IMR-90 (cell line): Measurements from ENCODE around the gene BCKDK. TPM values are rescaled to one million over a fixed set of nuclear protein-coding genes. Genes with fewer than 3 reads are reported as not detected.
A peak's percentile ranks its signal among the peaks of the same experiment; 100 is the strongest.

Experiments
- ATAC-seq: fragments of 200-7000 bp; cut with Tn5 transposase; 2 replicates; pipeline ENCODE4 v1.9.1; 2020; ENCODE audit warnings: low read depth, mild to moderate bottlenecking, moderate library complexity
- BruUV-seq: library from RNA; stranded (reverse); fragments of 400-500 nt; replicated peaks from 2 replicates; lab custom pipeline; 2021; lab: Mats Ljungman, UMichigan
- CTCF ChIA-PET: fragments of 300-600 bp; formaldehyde crosslinking; extraction: SDS; loops from one replicate; lab custom pipeline; 2021; ENCODE audit warnings: antibody characterized with exemption; lab: Yijun Ruan, JAX
- POLR2A ChIA-PET: fragments of 300-600 bp; sonication (Branson Sonifier 250); formaldehyde crosslinking; loops from one replicate; lab custom pipeline; 2022; ENCODE audit warnings: antibody characterized with exemption; ENCODE audit not compliant: unreplicated experiment; lab: Charles Lee
- DNase-seq: peaks from one replicate; pipeline ENCODE4 v3.0.0; 2013
- H2AFZ ChIP-seq: replicated peaks from 2 replicates; pipeline ENCODE3; 2013; ENCODE audit warnings: low read length, mild to moderate bottlenecking; ENCODE audit not compliant: poor library complexity
- H2AK5ac ChIP-seq: 2 replicates; pipeline ENCODE4 v1.6.1; 2013; ENCODE audit warnings: low read depth, low read length, inconsistent platforms
- H2AK9ac ChIP-seq: replicated peaks from 2 replicates; pipeline ENCODE3; 2013; ENCODE audit warnings: mild to moderate bottlenecking, low read depth, low read length, moderate library complexity; ENCODE audit not compliant: poor library complexity
- H2BK120ac ChIP-seq: 2 replicates; pipeline ENCODE4 v1.6.1; 2013; ENCODE audit warnings: low read depth, low read length, inconsistent platforms
- H2BK15ac ChIP-seq: 3 replicates; pipeline ENCODE4 v1.6.1; 2013; ENCODE audit warnings: low read depth, low read length, inconsistent platforms
- H2BK20ac ChIP-seq: 2 replicates; pipeline ENCODE4 v1.6.1; 2013; ENCODE audit warnings: low read depth, mild to moderate bottlenecking, inconsistent platforms, low read length, moderate library complexity
- H2BK5ac ChIP-seq: 2 replicates; pipeline ENCODE4 v1.6.1; 2013; ENCODE audit warnings: mild to moderate bottlenecking, low read depth, low read length, inconsistent platforms; ENCODE audit not compliant: poor library complexity, severe bottlenecking
- H3K14ac ChIP-seq: replicated peaks from 2 replicates; pipeline ENCODE4 v1.6.1; 2013; ENCODE audit warnings: low read depth, low read length, inconsistent platforms
- H3K18ac ChIP-seq: 2 replicates; pipeline ENCODE4 v1.6.1; 2013; ENCODE audit warnings: low read depth, low read length, control low read depth
- H3K23ac ChIP-seq: 2 replicates; pipeline ENCODE4 v1.6.1; 2013; ENCODE audit warnings: low read depth, low read length, inconsistent platforms
- H3K27ac ChIP-seq: 2 replicates; pipeline ENCODE4 v1.5.1; 2013; ENCODE audit warnings: mild to moderate bottlenecking, control low read depth, low read length; ENCODE audit not compliant: insufficient read depth
- H3K27me3 ChIP-seq: 2 replicates; pipeline ENCODE4 v1.6.1; 2013; ENCODE audit warnings: low read length; ENCODE audit not compliant: control insufficient read depth, insufficient read depth
- H3K36me3 ChIP-seq: 2 replicates; pipeline ENCODE4 v1.6.1; 2013; ENCODE audit warnings: low read length, mixed read lengths; ENCODE audit not compliant: control insufficient read depth, insufficient read depth
- H3K4ac ChIP-seq: 2 replicates; pipeline ENCODE4 v1.6.1; 2013; ENCODE audit warnings: low read depth, low read length, inconsistent platforms
- H3K4me1 ChIP-seq: 2 replicates; pipeline ENCODE4 v1.6.1; 2013; ENCODE audit warnings: low read length, mixed read lengths; ENCODE audit not compliant: control insufficient read depth, insufficient read depth
- H3K4me2 ChIP-seq: 2 replicates; pipeline ENCODE4 v1.6.1; 2013; ENCODE audit warnings: low read depth, mild to moderate bottlenecking, control low read depth, low read length, moderate library complexity
- H3K4me3 ChIP-seq: 2 replicates; pipeline ENCODE4 v1.5.1; 2013; ENCODE audit warnings: low read depth, mild to moderate bottlenecking, control low read depth, low read length, moderate library complexity; ENCODE audit not compliant: insufficient read depth
- H3K56ac ChIP-seq: 2 replicates; pipeline ENCODE4 v1.6.1; 2013; ENCODE audit warnings: low read length, inconsistent platforms; ENCODE audit not compliant: insufficient read depth; ENCODE audit errors: extremely low read depth
- H3K79me1 ChIP-seq, 2 experiments: 2 replicates each; pipeline ENCODE4 v1.6.1; 2013; ENCODE audit warnings: low read length in 2 of 2, inconsistent platforms in 1 of 2, low read depth in 1 of 2
- H3K9ac ChIP-seq: 2 replicates; pipeline ENCODE4 v1.6.1; 2013; ENCODE audit warnings: low read depth, low read length, control low read depth
- H3K9me1 ChIP-seq: 2 replicates; pipeline ENCODE4 v1.6.1; 2013; ENCODE audit warnings: low read length, inconsistent platforms; ENCODE audit not compliant: insufficient read depth
- H3K9me3 ChIP-seq: 2 replicates; pipeline ENCODE4 v1.6.1; 2013; ENCODE audit warnings: low read length; ENCODE audit not compliant: control insufficient read depth, insufficient read depth
- H4K20me1 ChIP-seq: 2 replicates; pipeline ENCODE4 v1.6.1; 2013; ENCODE audit warnings: low read length, inconsistent platforms; ENCODE audit not compliant: insufficient read depth
- H4K5ac ChIP-seq: 2 replicates; pipeline ENCODE4 v1.6.1; 2013; ENCODE audit warnings: mild to moderate bottlenecking, low read depth, low read length, control low read depth
- H4K8ac ChIP-seq, 2 experiments: 2 replicates each; pipeline ENCODE4 v1.6.1; 2013; ENCODE audit warnings: low read depth in 2 of 2, low read length in 2 of 2, control low read depth in 1 of 2, inconsistent platforms in 1 of 2
- H4K91ac ChIP-seq: 2 replicates; pipeline ENCODE4 v1.6.1; 2013; ENCODE audit warnings: low read depth, low read length, inconsistent platforms; ENCODE audit not compliant: insufficient read depth
- BHLHE40 ChIP-seq: fragments of 150-350 bp; IDR thresholded peaks from 2 replicates; pipeline ENCODE4 v1.6.1; 2016; ENCODE audit warnings: mild to moderate bottlenecking, low read depth, low read length
- CEBPB ChIP-seq: IDR thresholded peaks from 2 replicates; pipeline ENCODE4 v1.6.1; 2012; ENCODE audit warnings: low read depth, low read length, improper control_type of control experiment
- CHD1 ChIP-seq: IDR thresholded peaks from 2 replicates; pipeline ENCODE4 v1.6.1; 2012; ENCODE audit warnings: low read depth, low read length, improper control_type of control experiment
- ELK1 ChIP-seq: fragments of 150-350 bp; IDR thresholded peaks from 2 replicates; pipeline ENCODE4 v1.6.1; 2016; ENCODE audit warnings: low read depth, mild to moderate bottlenecking, low read length, moderate library complexity, borderline replicate concordance
- FOS ChIP-seq: fragments of 150-350 bp; IDR thresholded peaks from 2 replicates; pipeline ENCODE4 v1.6.1; 2016; ENCODE audit warnings: low read depth, low read length
- MAFK ChIP-seq: IDR thresholded peaks from 2 replicates; pipeline ENCODE4 v1.6.1; 2012; ENCODE audit warnings: low read depth, low read length, improper control_type of control experiment
- MAZ ChIP-seq: IDR thresholded peaks from 2 replicates; pipeline ENCODE4 v1.6.1; 2012; ENCODE audit warnings: low read depth, mild to moderate bottlenecking, low read length, improper control_type of control experiment, moderate library complexity, borderline replicate concordance
- MXI1 ChIP-seq: IDR thresholded peaks from 2 replicates; pipeline ENCODE4 v1.6.1; 2012; ENCODE audit warnings: low read depth, mild to moderate bottlenecking, low read length, moderate library complexity, borderline replicate concordance
- NFE2L2 ChIP-seq: fragments of 150-350 bp; IDR thresholded peaks from 2 replicates; pipeline ENCODE4 v1.6.1; 2016; ENCODE audit warnings: low read depth, mild to moderate bottlenecking, low read length
- POLR2A ChIP-seq: IDR thresholded peaks from 2 replicates; pipeline ENCODE4 v1.6.1; 2012; ENCODE audit warnings: mild to moderate bottlenecking, low read depth, low read length
- RAD21 ChIP-seq: IDR thresholded peaks from 2 replicates; pipeline ENCODE4 v1.6.1; 2012; ENCODE audit warnings: low read length, improper control_type of control experiment
- RCOR1 ChIP-seq: IDR thresholded peaks from 2 replicates; pipeline ENCODE4 v1.6.1; 2012; ENCODE audit warnings: mild to moderate bottlenecking, low read length, improper control_type of control experiment; ENCODE audit not compliant: insufficient replicate concordance
- RFX5 ChIP-seq: IDR thresholded peaks from 2 replicates; pipeline ENCODE4 v1.8.0; 2012; ENCODE audit warnings: low read depth, mild to moderate bottlenecking, low read length, moderate library complexity
- SMC3 ChIP-seq: fragments of 150-350 bp; IDR thresholded peaks from 2 replicates; pipeline ENCODE4 v1.6.1; 2016; ENCODE audit warnings: low read depth, mild to moderate bottlenecking, antibody characterized with exemption, low read length, moderate library complexity
- WGBS, 2 experiments: methylation state at CpG; one replicate each; pipeline versions ENCODE4 v1.1.5 to v1.1.7; 2013; ENCODE audit warnings: missing lambda C conversion rate in 2 of 2; ENCODE audit not compliant: insufficient read length in 1 of 2; ENCODE audit errors: extremely low coverage in 2 of 2; 5-methylcytosine and 5-hydroxymethylcytosine counted together
- dilution Hi-C: fragments of 300-500 bp; cut with HindIII; formaldehyde crosslinking; loops from one replicate; pipeline ENCODE4 v1.14.3; 2018; ENCODE audit warnings: low sequenced_read_pairs; ENCODE audit not compliant: unreplicated experiment
- in situ Hi-C: fragments of 300-500 bp; cut with MboI; formaldehyde crosslinking; loops from 3 replicates; pipeline ENCODE4 v1.14.3; 2019; ENCODE audit warnings: low sequenced_read_pairs, inconsistent platforms, mixed read lengths
- intact Hi-C: fragments of 100-400 bp; cut with micrococcal nuclease; formaldehyde crosslinking; loops from 2 replicates; pipeline ENCODE4 v1.10.0; 2022
- polyA plus RNA-seq, 3 experiments: library from polyadenylated mRNA; depleted of rRNA; stranded (reverse); fragments of >200 nt; gene quantifications; 2 replicates each; pipeline ENCODE4 v1.2.3, GENCODE V29; 2012; ENCODE audit warnings: low replicate concordance in 1 of 3
- total RNA-seq: library from RNA; depleted of rRNA; stranded (reverse); fragments of >200 nt; gene quantifications from 2 replicates; pipeline ENCODE4 v1.2.3, GENCODE V29; 2012
- TF ChIP-seq, protein P1 (sequence below): conservative IDR thresholded peaks from 2 replicates; pipeline ENCODE4 v1.5.1; 2012; ENCODE audit warnings: mild to moderate bottlenecking, low read depth, low read length, improper control_type of control experiment
- TF ChIP-seq, protein P2 (sequence below): fragments of 150-350 bp; IDR thresholded peaks from 2 replicates; pipeline ENCODE4 v1.6.1; 2017; ENCODE audit warnings: mild to moderate bottlenecking, antibody characterized with exemption, low read length, low read depth

BCKDK gene
- total and polyA plus RNA-seq, 2 of the 4 experiments (the other 2 are of a cell fraction), result 26.0 to 79.3 TPM

- no TSS peak for BruUV-seq
- DNase-seq, result no peak
- 93% methylated on average over 3 of the region's 12 CpGs; no CpG with 5 or more reads in 1 of the 2 experiments for WGBS, 2 experiments
- H2AK9ac ChIP-seq, result peak overlapping the region; percentile 95
- H2BK15ac ChIP-seq, result no peak overlapping the region
- ChIA-PET CTCF (no interaction called here), POLR2A (no interaction called here)
- in situ Hi-C loops, result no loop called here
- peaks cover 5% of the 10 kb centered on the region for H3K4me1 ChIP-seq
- no peak overlapping the region for H3K4ac ChIP-seq
- H2BK120ac ChIP-seq, result no peak overlapping the region
- no peaks in the 10 kb centered on the region for H3K9me3 ChIP-seq
- H4K5ac ChIP-seq, result no peak overlapping the region
- peak overlapping the region in 1 of 2 experiments; percentile 98; a peak in 1 of 4 replicates for H4K8ac ChIP-seq
- dilution Hi-C loops, result no loop called here
- no peaks in the 10 kb centered on the region for H3K27me3 ChIP-seq
- no peak overlapping the region for H3K27ac ChIP-seq
- TF ChIP-seq RCOR1, result no peak
- no peak for TF ChIP-seq MAFK
- TF ChIP-seq RFX5, result no peak
- TF ChIP-seq, protein P1, sequence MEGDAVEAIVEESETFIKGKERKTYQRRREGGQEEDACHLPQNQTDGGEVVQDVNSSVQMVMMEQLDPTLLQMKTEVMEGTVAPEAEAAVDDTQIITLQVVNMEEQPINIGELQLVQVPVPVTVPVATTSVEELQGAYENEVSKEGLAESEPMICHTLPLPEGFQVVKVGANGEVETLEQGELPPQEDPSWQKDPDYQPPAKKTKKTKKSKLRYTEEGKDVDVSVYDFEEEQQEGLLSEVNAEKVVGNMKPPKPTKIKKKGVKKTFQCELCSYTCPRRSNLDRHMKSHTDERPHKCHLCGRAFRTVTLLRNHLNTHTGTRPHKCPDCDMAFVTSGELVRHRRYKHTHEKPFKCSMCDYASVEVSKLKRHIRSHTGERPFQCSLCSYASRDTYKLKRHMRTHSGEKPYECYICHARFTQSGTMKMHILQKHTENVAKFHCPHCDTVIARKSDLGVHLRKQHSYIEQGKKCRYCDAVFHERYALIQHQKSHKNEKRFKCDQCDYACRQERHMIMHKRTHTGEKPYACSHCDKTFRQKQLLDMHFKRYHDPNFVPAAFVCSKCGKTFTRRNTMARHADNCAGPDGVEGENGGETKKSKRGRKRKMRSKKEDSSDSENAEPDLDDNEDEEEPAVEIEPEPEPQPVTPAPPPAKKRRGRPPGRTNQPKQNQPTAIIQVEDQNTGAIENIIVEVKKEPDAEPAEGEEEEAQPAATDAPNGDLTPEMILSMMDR, result no peak
- TF ChIP-seq MAZ, result no peak
- no peak for TF ChIP-seq FOS
- TF ChIP-seq, protein P2, sequence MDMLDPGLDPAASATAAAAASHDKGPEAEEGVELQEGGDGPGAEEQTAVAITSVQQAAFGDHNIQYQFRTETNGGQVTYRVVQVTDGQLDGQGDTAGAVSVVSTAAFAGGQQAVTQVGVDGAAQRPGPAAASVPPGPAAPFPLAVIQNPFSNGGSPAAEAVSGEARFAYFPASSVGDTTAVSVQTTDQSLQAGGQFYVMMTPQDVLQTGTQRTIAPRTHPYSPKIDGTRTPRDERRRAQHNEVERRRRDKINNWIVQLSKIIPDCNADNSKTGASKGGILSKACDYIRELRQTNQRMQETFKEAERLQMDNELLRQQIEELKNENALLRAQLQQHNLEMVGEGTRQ, result no peak
- no peak for TF ChIP-seq RAD21
- TF ChIP-seq CHD1, result no peak
- TF ChIP-seq CEBPB, result no peak
- no peak for TF ChIP-seq MXI1
- TF ChIP-seq BHLHE40, result no peak
- no peak for TF ChIP-seq ELK1
- no peak for TF ChIP-seq SMC3
- TF ChIP-seq POLR2A, result no peak
- no peak for TF ChIP-seq NFE2L2
- H3K56ac ChIP-seq, result no peak overlapping the region
- H3K18ac ChIP-seq, result no peak overlapping the region
- H2AFZ ChIP-seq, result no peak overlapping the region
- intact Hi-C loops, result no loop called here
- no peak overlapping the region for H3K4me3 ChIP-seq
- no peak overlapping the region for H3K9ac ChIP-seq
- H3K36me3 ChIP-seq, result peaks cover 40% of the 10 kb centered on the region
- H3K14ac ChIP-seq, result no peak overlapping the region
- no peak overlapping the region; the same call in 1 of the 2 replicates for H3K23ac ChIP-seq
- peaks cover 18 to 41% of the 10 kb centered on the region in 2 experiments for H3K79me1 ChIP-seq
- peak overlapping the region; percentile 93; the same call in 1 of the 2 replicates for H3K4me2 ChIP-seq
- H3K9me1 ChIP-seq, result peaks cover 11% of the 10 kb centered on the region; the same call in 1 of the 2 replicates
- no peak overlapping the region for H2BK5ac ChIP-seq
- H2AK5ac ChIP-seq, result no peak overlapping the region
- H4K20me1 ChIP-seq, result no peaks in the 10 kb centered on the region; the same call in 1 of the 2 replicates
- no peak for ATAC-seq
- H2BK20ac ChIP-seq, result no peak overlapping the region
- H4K91ac ChIP-seq, result no peak overlapping the region
Observed at GRCh38 chr16:31109622-31110021, 1.4 kb downstream of the BCKDK start.
